ENCODE measurements around the gene POU4F1. TPM values are rescaled to one million over a fixed set of nuclear protein-coding genes. Genes with fewer than 3 reads are reported as not detected.

POU4F1 gene
- total and polyA plus RNA-seq, 7 experiments from 2014 or later: 0.08 to 0.22 (median 0.15) TPM; not detected in 4

GRCh38 chr13:78636495-78636894 is 33.1 kb upstream of the POU4F1 start:
- ChIA-PET CTCF (no interaction called here), POLR2A (interaction anchor here (0.6 kb wide), 1 partner anchor 723 kb away, joined by 3 read pairs; no protein-coding TSS in a partner anchor)
- H3K4me3 ChIP-seq (ENCODE audit: low read length): no peak overlapping the region
- Mint-ChIP-seq H3K9me3 (no peaks in the 10 kb centered on the region), H3K36me3 (peaks cover 39 to 84% (median 70%) of the 10 kb centered on the region in 5 donors), H3K4me1 (peaks cover 0 to 20% (median 0%) of the 10 kb centered on the region in 7 donors), H3K4me3 (no peak overlapping the region), H3K27ac (no peak overlapping the region), H3K27me3 (no peaks in the 10 kb centered on the region)
- H3K4me1 ChIP-seq (ENCODE audit: control insufficient read depth in 2 of 2, insufficient read depth in 2 of 2, low read length in 2 of 2): no peaks in the 10 kb centered on the region
- no peak overlapping the region for H3K27ac ChIP-seq (ENCODE audit: low read depth, low read length)
- H3K36me3 ChIP-seq (ENCODE audit: control insufficient read depth in 2 of 3, insufficient read depth in 3 of 3, low read length in 3 of 3): peaks cover 6 to 76% (median 9%) of the 10 kb centered on the region in 3 experiments
- no peak for DNase-seq
- intact Hi-C loops (cut with micrococcal nuclease): no loop called here
- ATAC-seq: no peak
- no peaks in the 10 kb centered on the region for H3K9me3 ChIP-seq (ENCODE audit: control insufficient read depth in 2 of 3, low read length in 3 of 3)
- H3K27me3 ChIP-seq (ENCODE audit: control insufficient read depth in 2 of 2, insufficient read depth in 2 of 2, low read length in 2 of 2): no peaks in the 10 kb centered on the region

- intact Hi-C loops (cut with micrococcal nuclease): no loop called here
- Mint-ChIP-seq H3K36me3 (peaks cover 35 to 82% (median 75%) of the 10 kb centered on the region in 5 donors), H3K27me3 (no peaks in the 10 kb centered on the region), H3K4me1 (peaks cover 0 to 16% (median 3%) of the 10 kb centered on the region in 7 donors), H3K27ac (no peak overlapping the region), H3K9me3 (no peaks in the 10 kb centered on the region), H3K4me3 (no peak overlapping the region)
- Histone ChIP-seq H3K27ac (ENCODE audit: low read depth, low read length) (no peak overlapping the region), H3K9me3 (ENCODE audit: control insufficient read depth in 2 of 3, low read length in 3 of 3) (no peaks in the 10 kb centered on the region), H3K4me1 (ENCODE audit: control insufficient read depth in 2 of 2, insufficient read depth in 2 of 2, low read length in 2 of 2) (no peaks in the 10 kb centered on the region), H3K4me3 (ENCODE audit: low read length) (no peak overlapping the region), H3K36me3 (ENCODE audit: control insufficient read depth in 2 of 3, insufficient read depth in 3 of 3, low read length in 3 of 3) (peaks cover 9 to 78% (median 10%) of the 10 kb centered on the region in 3 experiments), H3K27me3 (ENCODE audit: control insufficient read depth in 2 of 2, insufficient read depth in 2 of 2, low read length in 2 of 2) (no peaks in the 10 kb centered on the region)
- ChIA-PET POLR2A (interaction anchor here (0.7 kb wide), 1 partner anchor 10 kb away, joined by 3 read pairs; no protein-coding TSS in a partner anchor), CTCF (no interaction called here)
- ATAC-seq (no peak), DNase-seq (no peak)
Observed at GRCh38 chr13:78632996-78633395, 29.6 kb upstream of the POU4F1 start.

DNA sequence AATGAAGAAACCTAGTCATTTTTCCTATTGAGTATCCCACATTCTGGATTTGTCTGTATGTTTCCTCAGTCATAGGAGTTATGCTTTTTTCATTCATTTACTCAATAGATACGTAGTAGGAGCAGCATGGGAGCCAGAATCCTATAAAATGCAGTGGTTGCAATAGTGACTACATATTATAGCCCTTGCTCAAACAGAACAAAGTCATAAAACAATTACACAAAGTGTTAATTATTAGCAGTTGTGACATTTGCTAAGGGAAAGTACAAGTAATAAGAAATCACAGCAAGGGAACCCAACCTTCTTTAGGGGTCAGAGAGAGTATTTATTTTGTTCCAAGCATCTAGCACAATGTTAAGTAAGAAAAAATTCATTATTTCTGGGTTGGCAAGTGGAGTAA is 27.7 kb upstream of the POU4F1 start:
- H3K27me3 Mint-ChIP-seq: no peaks in the 10 kb centered on the region
- H3K4me1 ChIP-seq (ENCODE audit: control insufficient read depth in 2 of 2, insufficient read depth in 2 of 2, low read length in 2 of 2): no peaks in the 10 kb centered on the region
- no peak for DNase-seq
- no peak overlapping the region for H3K4me3 ChIP-seq (ENCODE audit: low read length)
- ChIA-PET CTCF (no interaction called here), POLR2A (no interaction called here)
- H3K27ac ChIP-seq (ENCODE audit: low read depth, low read length): no peak overlapping the region
- intact Hi-C loops (cut with micrococcal nuclease): no loop called here
- no peaks in the 10 kb centered on the region for H3K9me3 Mint-ChIP-seq
- peaks cover 30 to 83% (median 75%) of the 10 kb centered on the region in 5 donors for H3K36me3 Mint-ChIP-seq
- peaks cover 4 to 63% (median 10%) of the 10 kb centered on the region in 3 experiments for H3K36me3 ChIP-seq (ENCODE audit: control insufficient read depth in 2 of 3, insufficient read depth in 3 of 3, low read length in 3 of 3)
- no peak overlapping the region for H3K27ac Mint-ChIP-seq
- no peak for ATAC-seq
- no peak overlapping the region for H3K4me3 Mint-ChIP-seq
- H3K4me1 Mint-ChIP-seq: peaks cover 0 to 20% (median 5%) of the 10 kb centered on the region in 7 donors
- H3K9me3 ChIP-seq (ENCODE audit: control insufficient read depth in 2 of 3, low read length in 3 of 3): no peaks in the 10 kb centered on the region
- H3K27me3 ChIP-seq (ENCODE audit: control insufficient read depth in 2 of 2, insufficient read depth in 2 of 2, low read length in 2 of 2): no peaks in the 10 kb centered on the region

DNA sequence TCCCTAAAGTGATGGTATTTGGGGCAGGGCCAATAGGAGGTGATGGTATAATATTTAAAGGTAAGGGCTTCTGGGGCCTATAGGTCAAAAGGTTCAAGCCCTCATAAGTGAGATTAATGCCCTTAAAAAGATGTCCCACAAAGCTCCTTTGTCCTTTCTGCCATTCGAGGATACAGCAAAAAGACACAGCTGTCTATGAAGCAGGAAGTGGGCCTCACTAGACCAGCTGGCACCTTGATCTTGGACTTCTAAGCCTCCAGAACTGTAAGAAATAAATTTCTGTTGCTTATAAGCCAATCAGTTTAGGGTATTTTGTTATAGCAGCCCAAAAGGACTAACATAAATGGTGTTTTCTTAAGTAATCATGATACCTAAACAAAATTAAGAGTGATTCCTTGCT is 27.2 kb upstream of the POU4F1 start:
- Histone ChIP-seq H3K4me1 (ENCODE audit: control insufficient read depth in 2 of 2, insufficient read depth in 2 of 2, low read length in 2 of 2) (no peaks in the 10 kb centered on the region), H3K27ac (ENCODE audit: low read depth, low read length) (no peak overlapping the region), H3K4me3 (ENCODE audit: low read length) (no peak overlapping the region), H3K9me3 (ENCODE audit: control insufficient read depth in 2 of 3, low read length in 3 of 3) (no peaks in the 10 kb centered on the region), H3K27me3 (ENCODE audit: control insufficient read depth in 2 of 2, insufficient read depth in 2 of 2, low read length in 2 of 2) (no peaks in the 10 kb centered on the region), H3K36me3 (ENCODE audit: control insufficient read depth in 2 of 3, insufficient read depth in 3 of 3, low read length in 3 of 3) (peaks cover 4 to 64% (median 10%) of the 10 kb centered on the region in 3 experiments)
- intact Hi-C loops (cut with micrococcal nuclease): no loop called here
- Mint-ChIP-seq H3K4me3 (no peak overlapping the region), H3K27me3 (no peaks in the 10 kb centered on the region), H3K9me3 (no peaks in the 10 kb centered on the region), H3K36me3 (peaks cover 35 to 87% (median 78%) of the 10 kb centered on the region in 5 donors), H3K27ac (no peak overlapping the region), H3K4me1 (peaks cover 0 to 25% (median 7%) of the 10 kb centered on the region in 7 donors)
- ATAC-seq (no peak), DNase-seq (no peak)
- ChIA-PET CTCF (interaction anchor here (0.6 kb wide), 1 partner anchor 25 kb away, joined by 4 read pairs; no protein-coding TSS in a partner anchor), POLR2A (no interaction called here)

DNA sequence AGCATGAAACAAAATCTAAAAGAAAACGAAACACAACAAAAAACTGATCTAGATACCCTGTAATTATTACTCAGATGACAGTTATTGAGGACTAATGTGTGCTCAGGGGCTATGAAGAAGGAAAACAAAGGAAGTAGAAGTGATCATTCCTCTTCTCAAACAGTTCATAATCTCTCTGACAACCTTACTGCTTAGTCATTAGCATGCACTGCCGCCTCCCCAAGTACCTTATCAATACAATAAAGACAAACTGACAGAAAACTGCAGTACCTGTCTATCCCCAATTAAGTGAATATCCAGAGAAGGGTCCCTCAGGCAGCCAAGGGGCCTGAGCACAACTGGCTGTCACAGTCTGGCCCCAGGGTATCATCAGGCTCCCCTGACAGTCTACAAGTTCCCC is 22.0 kb upstream of the POU4F1 start:
- H3K27me3 ChIP-seq (ENCODE audit: control insufficient read depth in 2 of 2, insufficient read depth in 2 of 2, low read length in 2 of 2): no peaks in the 10 kb centered on the region
- no peak overlapping the region for H3K27ac Mint-ChIP-seq
- H3K9me3 ChIP-seq (ENCODE audit: control insufficient read depth in 2 of 3, low read length in 3 of 3): no peaks in the 10 kb centered on the region
- H3K27me3 Mint-ChIP-seq: no peaks in the 10 kb centered on the region
- no peak overlapping the region for H3K4me3 ChIP-seq (ENCODE audit: low read length)
- ATAC-seq (no peak), DNase-seq (no peak)
- H3K4me1 ChIP-seq (ENCODE audit: control insufficient read depth in 2 of 2, insufficient read depth in 2 of 2, low read length in 2 of 2): no peaks in the 10 kb centered on the region
- H3K9me3 Mint-ChIP-seq: no peaks in the 10 kb centered on the region
- peaks cover 0 to 17% (median 7%) of the 10 kb centered on the region in 7 donors for H3K4me1 Mint-ChIP-seq
- no peak overlapping the region for H3K4me3 Mint-ChIP-seq
- CTCF ChIA-PET: no interaction called here
- H3K27ac ChIP-seq (ENCODE audit: low read depth, low read length): no peak overlapping the region
- peaks cover 18 to 83% (median 67%) of the 10 kb centered on the region in 5 donors for H3K36me3 Mint-ChIP-seq
- POLR2A ChIA-PET: no interaction called here
- intact Hi-C loops (cut with micrococcal nuclease): no loop called here
- peaks cover 0 to 33% (median 4%) of the 10 kb centered on the region in 3 experiments for H3K36me3 ChIP-seq (ENCODE audit: control insufficient read depth in 2 of 3, insufficient read depth in 3 of 3, low read length in 3 of 3)

- H3K27me3 Mint-ChIP-seq: no peaks in the 10 kb centered on the region
- no peak overlapping the region for H3K4me3 ChIP-seq (ENCODE audit: low read length)
- intact Hi-C loops (cut with micrococcal nuclease): no loop called here
- H3K27me3 ChIP-seq (ENCODE audit: control insufficient read depth in 2 of 2, insufficient read depth in 2 of 2, low read length in 2 of 2): no peaks in the 10 kb centered on the region
- H3K27ac ChIP-seq (ENCODE audit: low read depth, low read length): no peak overlapping the region
- no peaks in the 10 kb centered on the region for H3K4me1 ChIP-seq (ENCODE audit: control insufficient read depth in 2 of 2, insufficient read depth in 2 of 2, low read length in 2 of 2)
- no peaks in the 10 kb centered on the region for H3K9me3 Mint-ChIP-seq
- peaks cover 0 to 16% (median 5%) of the 10 kb centered on the region in 7 donors for H3K4me1 Mint-ChIP-seq
- no peak for DNase-seq
- ChIA-PET POLR2A (interaction anchor here (0.7 kb wide), 1 partner anchor 615 kb away, joined by 4 read pairs; no protein-coding TSS in a partner anchor), CTCF (interaction anchor here (0.7 kb wide), 1 partner anchor 1863 kb away, joined by 3 read pairs; no protein-coding TSS in a partner anchor)
- no peaks in the 10 kb centered on the region for H3K9me3 ChIP-seq (ENCODE audit: control insufficient read depth in 2 of 3, low read length in 3 of 3)
- no peak overlapping the region for H3K4me3 Mint-ChIP-seq
- H3K36me3 ChIP-seq (ENCODE audit: control insufficient read depth in 2 of 3, insufficient read depth in 3 of 3, low read length in 3 of 3): peaks cover 0 to 26% (median under 1%) of the 10 kb centered on the region in 3 experiments
- H3K36me3 Mint-ChIP-seq: peaks cover 23 to 79% (median 55%) of the 10 kb centered on the region in 5 donors
- ATAC-seq: no peak
- H3K27ac Mint-ChIP-seq: no peak overlapping the region
Observed at GRCh38 chr13:78623132-78623531, 19.8 kb upstream of the POU4F1 start.

DNA sequence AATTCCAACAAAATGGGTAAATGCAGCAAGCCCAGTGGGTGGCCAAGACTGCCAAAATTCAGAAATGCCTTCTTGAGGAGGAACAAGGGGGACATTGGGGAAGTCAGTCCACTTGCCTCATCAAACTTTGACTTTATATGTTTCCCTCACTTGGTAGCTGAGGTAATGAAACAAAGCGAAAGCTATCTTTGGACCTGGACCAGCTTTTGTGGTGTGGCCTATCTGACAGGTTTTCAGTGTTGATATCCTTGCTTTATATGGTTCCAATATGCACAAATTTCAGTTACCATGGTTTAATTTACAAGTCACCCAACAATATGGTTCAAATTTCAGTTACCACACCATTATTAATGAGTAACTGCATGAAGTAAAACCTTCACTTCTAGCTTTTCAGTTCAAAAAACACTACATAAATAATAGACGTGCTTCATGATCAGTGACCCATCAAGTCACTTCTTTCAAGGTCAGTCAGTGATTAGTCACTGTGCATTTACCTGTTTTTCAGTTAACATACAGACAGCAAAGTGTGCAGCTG is 17.7 kb upstream of the POU4F1 start:
- H3K27me3 Mint-ChIP-seq: no peaks in the 10 kb centered on the region

More for the DNA sequence above, 17.7 kb upstream of the POU4F1 start:
- H3K4me1 Mint-ChIP-seq: peaks cover 0 to 10% (median 0%) of the 10 kb centered on the region in 7 donors
- no peak for ATAC-seq
- no peak for DNase-seq
- peaks cover 0 to 4% (median 0%) of the 10 kb centered on the region in 11 donors for H3K9me3 Mint-ChIP-seq
- Histone ChIP-seq H3K4me3 (ENCODE audit: low read length) (no peak overlapping the region), H3K36me3 (ENCODE audit: control insufficient read depth in 2 of 3, insufficient read depth in 3 of 3, low read length in 3 of 3) (peaks cover 0 to 40% (median 13%) of the 10 kb centered on the region in 3 experiments), H3K9me3 (ENCODE audit: control insufficient read depth in 2 of 3, low read length in 3 of 3) (no peaks in the 10 kb centered on the region), H3K27me3 (ENCODE audit: control insufficient read depth in 2 of 2, insufficient read depth in 2 of 2, low read length in 2 of 2) (no peaks in the 10 kb centered on the region), H3K4me1 (ENCODE audit: control insufficient read depth in 2 of 2, insufficient read depth in 2 of 2, low read length in 2 of 2) (no peaks in the 10 kb centered on the region), H3K27ac (ENCODE audit: low read depth, low read length) (no peak overlapping the region)
- intact Hi-C loops (cut with micrococcal nuclease): no loop called here
- no peak overlapping the region for H3K4me3 Mint-ChIP-seq
- CTCF ChIA-PET: no interaction called here
- peaks cover 29 to 83% (median 59%) of the 10 kb centered on the region in 5 donors for H3K36me3 Mint-ChIP-seq
- POLR2A ChIA-PET: interaction anchor here (0.6 kb wide), 1 partner anchor 731 kb away, joined by 4 read pairs; no protein-coding TSS in a partner anchor
- no peak overlapping the region for H3K27ac Mint-ChIP-seq
